K562 (cell line): ENCODE measurements around the gene PNMT. TPM values are rescaled to one million over a fixed set of nuclear protein-coding genes. Genes with fewer than 3 reads are reported as not detected.

ENCODE experiments used
- CHAMP1 ChIP-seq: fragments of 450-650 bp; IDR thresholded peaks from 2 replicates; pipeline ENCODE4 v1.6.1; 2016; ENCODE audit warnings: mild to moderate bottlenecking
- DNMT1 ChIP-seq: fragments of 450-650 bp; IDR thresholded peaks from 2 replicates; pipeline ENCODE4 v1.6.1; 2016; ENCODE audit warnings: antibody characterized with exemption, mild to moderate bottlenecking
- LCOR ChIP-seq: sonication (generic); formaldehyde crosslinking; IDR thresholded peaks from 2 replicates; pipeline ENCODE4 v1.8.0; 2022; ENCODE audit warnings: mild to moderate bottlenecking, missing genetic modification reagents
- RFX5 ChIP-seq: IDR thresholded peaks from 2 replicates; pipeline ENCODE4 v1.6.1; 2011; ENCODE audit warnings: low read depth, mild to moderate bottlenecking, improper control_type of control experiment, low read length
- TCF15 ChIP-seq: fragments of 250-450 bp; sonication (Bioruptor Pico); IDR thresholded peaks from 2 replicates; pipeline ENCODE4 v1.8.0; 2022; ENCODE audit warnings: moderate library complexity, mild to moderate bottlenecking, inconsistent platforms
- ZBTB34 ChIP-seq: fragments of 250-450 bp; sonication (Bioruptor Pico); IDR thresholded peaks from 2 replicates; pipeline ENCODE4 v1.8.0; 2021; ENCODE audit warnings: mild to moderate bottlenecking, moderate library complexity
- ZFP1 ChIP-seq: fragments of 450-650 bp; formaldehyde crosslinking; IDR thresholded peaks from 2 replicates; pipeline ENCODE4 v1.4.0; 2020; ENCODE audit warnings: mild to moderate bottlenecking, mixed read lengths
- ZNF318 ChIP-seq, 2 experiments: fragments of 450-650 bp; IDR thresholded peaks; 2 replicates each; pipeline ENCODE4 v1.6.1; 2016; ENCODE audit warnings: mild to moderate bottlenecking in 2 of 2, borderline replicate concordance in 1 of 2, low read depth in 1 of 2, moderate library complexity in 1 of 2
- ZNF384 ChIP-seq: IDR thresholded peaks from 2 replicates; pipeline ENCODE4 v1.6.1; 2012; ENCODE audit warnings: low read depth, low read length, improper control_type of control experiment
- ZNF639 ChIP-seq, 2 experiments: fragments of 200-800 bp in 1 of 2; sonication (Bioruptor generic) in 1 of 2; sonication (generic) in 1 of 2; formaldehyde crosslinking in 1 of 2; IDR thresholded peaks in 1 of 2; conservative IDR thresholded peaks in 1 of 2; 2 replicates each; pipeline versions ENCODE4 v1.5.0 to v1.6.1; 2016 to 2020; ENCODE audit warnings: missing compliant biosample characterization in 1 of 2, missing genetic modification characterization in 1 of 2, missing genetic modification reagents in 1 of 2
- ZNF778 ChIP-seq: fragments of 450-650 bp; formaldehyde crosslinking; IDR thresholded peaks from 2 replicates; pipeline ENCODE4 v1.4.0; 2020; ENCODE audit warnings: mild to moderate bottlenecking, moderate library complexity
- ZNF780A ChIP-seq: fragments of 250-450 bp; sonication (Bioruptor Pico); IDR thresholded peaks from 2 replicates; pipeline ENCODE4 v1.5.0; 2021; ENCODE audit warnings: mild to moderate bottlenecking
- polyA plus RNA-seq, 8 experiments: library from polyadenylated mRNA; depleted of rRNA in 4 of 8; stranded (reverse) in 5 of 8; unstranded in 3 of 8; fragments of >200 nt; fragmentation: Nextera tagmentation in 2 of 8; fragmentation: Illumina TruSeq in 1 of 8; extraction: Ambion mirVana in 2 of 8; extraction: Trizol in 1 of 8; gene quantifications; 2 replicates each; pipeline versions ENCODE4 v1.2.1 to v1.2.3, GENCODE V29; 2011 to 2014; ENCODE audit warnings: inconsistent platforms in 1 of 8, missing spikeins in 1 of 8
- total RNA-seq, 7 experiments: library from RNA; depleted of rRNA in 6 of 7; stranded (reverse); fragments of >200 nt in 6 of 7; fragmentation: Illumina TruSeq in 2 of 7; extraction: Trizol in 2 of 7; gene quantifications; 2 replicates each; pipeline versions ENCODE4 v1.2.1 to v1.2.3, GENCODE V29; 2011 to 2021; ENCODE audit warnings: low replicate concordance in 1 of 7

The PNMT gene
- total and polyA plus RNA-seq, 9 of the 15 experiments (the other 6 are each of a cell fraction or from before 2014, with no cell fraction given) = 0.55 to 18.1 (median 5.8) TPM

GRCh38 chr17:39667262-39667944 lies 850 bp upstream of the PNMT start (continued):
- TF ChIP-seq ZFP1 (CRISPR knock-in tag) (no peak), ZNF780A (CRISPR knock-in tag) (no peak), ZNF384 (no peak), DNMT1 (no peak), ZBTB34 (CRISPR knock-in tag) (no peak), CHAMP1 (no peak), ZNF778 (CRISPR knock-in tag) (no peak), TCF15 (CRISPR knock-in tag) (no peak), ZNF318 (IDR thresholded peaks at IDR 0.05; ENCODE audit: borderline replicate concordance in 1 of 2, low read depth in 1 of 2) (no peak), LCOR (CRISPR knock-in tag) (no peak), RFX5 (no peak), ZNF639 (CRISPR knock-in tag; conservative IDR thresholded peaks at IDR 0.05 in 1 of 2, IDR thresholded peaks at IDR 0.05 in 1 of 2) (no peak)
